MCF 10A (cell line): ENCODE data around the gene HTR2C. TPM values are rescaled to one million over a fixed set of nuclear protein-coding genes. Genes with fewer than 3 reads are reported as not detected.

Experiments used
- BruUV-seq: library from RNA; stranded (reverse); fragments of 400-500 nt; replicated peaks from 2 replicates; lab custom pipeline; 2021; lab: Mats Ljungman, UMichigan
- CTCF ChIA-PET: fragments of 300-600 bp; sonication (Branson Sonifier 250); formaldehyde crosslinking; extraction: SDS; loops from one replicate; lab custom pipeline; 2021; ENCODE audit warnings: antibody characterized with exemption, inconsistent platforms; lab: Yijun Ruan, JAX
- POLR2A ChIA-PET: fragments of 300-600, 350-650 bp; sonication (Branson Sonifier 250); formaldehyde crosslinking; extraction: SDS; loops from one replicate; lab custom pipeline; 2020; ENCODE audit warnings: antibody characterized with exemption, inconsistent platforms; lab: Yijun Ruan, JAX
- DNase-seq: peaks from one replicate; pipeline ENCODE4 v3.0.0-alpha.2; 2018; ENCODE audit not compliant: unreplicated experiment
- H3K27ac Mint-ChIP-seq: one replicate; pipeline ENCODE4 v1.8.0; 2022; ENCODE audit warnings: mild to moderate bottlenecking, low read depth, mixed read lengths; ENCODE audit not compliant: unreplicated experiment
- H3K27me3 Mint-ChIP-seq: one replicate; pipeline ENCODE4 v1.8.0; 2022; ENCODE audit warnings: mixed read lengths; ENCODE audit not compliant: insufficient read depth, unreplicated experiment
- H3K36me3 Mint-ChIP-seq: one replicate; pipeline ENCODE4 v1.8.0; 2022; ENCODE audit warnings: mild to moderate bottlenecking, moderate library complexity, mixed read lengths; ENCODE audit not compliant: insufficient read depth, unreplicated experiment
- H3K4me1 Mint-ChIP-seq: one replicate; pipeline ENCODE4 v1.8.0; 2022; ENCODE audit warnings: mixed read lengths; ENCODE audit not compliant: insufficient read depth, unreplicated experiment
- H3K4me3 Mint-ChIP-seq: one replicate; pipeline ENCODE4 v1.8.0; 2022; ENCODE audit warnings: mild to moderate bottlenecking, moderate library complexity, mixed read lengths; ENCODE audit not compliant: unreplicated experiment
- H3K9me3 Mint-ChIP-seq: one replicate; pipeline ENCODE4 v1.8.0; 2022; ENCODE audit warnings: mixed read lengths; ENCODE audit not compliant: unreplicated experiment
- CTCF ChIP-seq: fragments of 200-600 bp; IDR thresholded peaks from one replicate; pipeline ENCODE4 v1.8.0; 2022; ENCODE audit warnings: antibody characterized with exemption, mild to moderate bottlenecking; ENCODE audit not compliant: unreplicated experiment
- intact Hi-C: fragments of 100-400 bp; cut with micrococcal nuclease; formaldehyde crosslinking; loops from 2 replicates; pipeline ENCODE4 v1.14.1; 2022
- total RNA-seq: library from RNA; stranded (reverse); gene quantifications from 2 replicates; pipeline ENCODE4 v1.2.3, GENCODE V29; 2022

Gene HTR2C
- total RNA-seq, 1 experiment from 2014 or later = not detected

GRCh38 chrX:114582698-114583395 lies 1.0 kb upstream of the HTR2C start:
- DNase-seq = no peak
- H3K9me3 Mint-ChIP-seq = peaks cover 14% of the 10 kb centered on the region
- no peak for TF ChIP-seq CTCF
- H3K27ac Mint-ChIP-seq = no peak overlapping the region
- no peak overlapping the region for H3K4me3 Mint-ChIP-seq
- intact Hi-C loops = no loop called here
- CTCF ChIA-PET = no interaction called here
- no peaks in the 10 kb centered on the region for H3K4me1 Mint-ChIP-seq
- POLR2A ChIA-PET = no interaction called here
- H3K36me3 Mint-ChIP-seq = peaks cover 6% of the 10 kb centered on the region
- peaks cover 34% of the 10 kb centered on the region for H3K27me3 Mint-ChIP-seq
- BruUV-seq = no TSS peak

GRCh38 chrX:114584375-114584943 lies 573 bp downstream of the HTR2C start:
- peaks cover 6% of the 10 kb centered on the region for H3K36me3 Mint-ChIP-seq
- intact Hi-C loops = no loop called here
- no peak for TF ChIP-seq CTCF
- H3K4me1 Mint-ChIP-seq = no peaks in the 10 kb centered on the region
- ChIA-PET POLR2A (no interaction called here), CTCF (interaction anchor here (1.2 kb wide), 1 partner anchor 27 kb away, joined by 3 read pairs; no protein-coding TSS in a partner anchor)
- H3K4me3 Mint-ChIP-seq = no peak overlapping the region
- no TSS peak for BruUV-seq
- peaks cover 30% of the 10 kb centered on the region for H3K27me3 Mint-ChIP-seq
- DNase-seq = no peak
- peaks cover 14% of the 10 kb centered on the region for H3K9me3 Mint-ChIP-seq
- no peak overlapping the region for H3K27ac Mint-ChIP-seq

GRCh38 chrX:114584983-114585842 lies 1.3 kb downstream of the HTR2C start:
- H3K4me1 Mint-ChIP-seq = no peaks in the 10 kb centered on the region
- ChIA-PET POLR2A (no interaction called here), CTCF (interaction anchor here (1.2 kb wide), 1 partner anchor 26 kb away, joined by 3 read pairs; no protein-coding TSS in a partner anchor)
- H3K27me3 Mint-ChIP-seq = peaks cover 30% of the 10 kb centered on the region
- H3K27ac Mint-ChIP-seq = no peak overlapping the region
- intact Hi-C loops = no loop called here
- BruUV-seq = no TSS peak
- no peak overlapping the region for H3K4me3 Mint-ChIP-seq
- peaks cover 4% of the 10 kb centered on the region for H3K36me3 Mint-ChIP-seq
- DNase-seq = no peak
- no peak for TF ChIP-seq CTCF
- H3K9me3 Mint-ChIP-seq = peaks cover 14% of the 10 kb centered on the region

- no peaks in the 10 kb centered on the region for H3K4me1 Mint-ChIP-seq
- H3K27me3 Mint-ChIP-seq = peaks cover 57% of the 10 kb centered on the region
- H3K27ac Mint-ChIP-seq = no peak overlapping the region
- ChIA-PET CTCF (no interaction called here), POLR2A (no interaction called here)
- intact Hi-C loops = no loop called here
- no TSS peak for BruUV-seq
- no peak for TF ChIP-seq CTCF
- H3K9me3 Mint-ChIP-seq = no peaks in the 10 kb centered on the region
- no peak for DNase-seq
- no peaks in the 10 kb centered on the region for H3K36me3 Mint-ChIP-seq
- no peak overlapping the region for H3K4me3 Mint-ChIP-seq
These were observed 7.2 kb downstream of the HTR2C start for GRCh38 chrX:114591121-114591520.
